Limb (tissue), 2 donors: ENCODE measurements around the gene SSC5D.

Experiments used
- DNase-seq, 2 donors: peaks; one replicate each; pipeline ENCODE4 v3.0.0-alpha.2; 2016; ENCODE audit errors: extremely low spot score in 2 of 2

Gene SSC5D

GRCh38 chr19:55473225-55474012, 14.8 kb upstream of the SSC5D start:
- no peak for DNase-seq

- DNase-seq, result peak in 1 of 2 donors; percentile 46
Measured at GRCh38 chr19:55474269-55475265, 13.7 kb upstream of the SSC5D start.

- DNase-seq, result peak; percentile 98 to 99
Measured at GRCh38 chr19:55476100-55476775, 12.0 kb upstream of the SSC5D start, which contains the start of gene ZNF628. ZNF628 (plus strand) TSS chr19:55476617; CDS start chr19:55479911, 3,294 bp downstream.

GRCh38 chr19:55477905-55478304, 10.3 kb upstream of the SSC5D start:
- no peak for DNase-seq

- DNase-seq, result no peak
Measured at GRCh38 chr19:55478364-55478763, 9.9 kb upstream of the SSC5D start.

GRCh38 chr19:55479045-55479444, 9.2 kb upstream of the SSC5D start:
- DNase-seq, result no peak

GRCh38 chr19:55479451-55480230, 8.6 kb upstream of the SSC5D start:
- no peak for DNase-seq

- DNase-seq, result no peak
Measured at GRCh38 chr19:55481148-55481793, 7.0 kb upstream of the SSC5D start.

- DNase-seq, result no peak
Measured at GRCh38 chr19:55481794-55482155, 6.5 kb upstream of the SSC5D start.

- DNase-seq, result peak in 1 of 2 donors; percentile 32
Measured at GRCh38 chr19:55482156-55482961, 5.9 kb upstream of the SSC5D start.

GRCh38 chr19:55482967-55483705, 5.1 kb upstream of the SSC5D start:
- no peak for DNase-seq

- DNase-seq, result peak in 1 of 2 donors; percentile 32
Measured at GRCh38 chr19:55483706-55484592, 4.3 kb upstream of the SSC5D start.

- peak; percentile 75 to 93 for DNase-seq
Measured at GRCh38 chr19:55484593-55485438, 3.4 kb upstream of the SSC5D start, which contains the start of gene NAT14. NAT14 (plus strand) TSS chr19:55485188; CDS start chr19:55485709, 521 bp downstream.

GRCh38 chr19:55485439-55486011, 2.7 kb upstream of the SSC5D start:
- DNase-seq, result no peak

- DNase-seq, result peak in 1 of 2 donors; percentile 42
Measured at GRCh38 chr19:55486043-55486970, 1.9 kb upstream of the SSC5D start.
